Esophagus squamous epithelium (tissue), 5 donors: ENCODE measurements around the gene MYO1D. TPM values are rescaled to one million over a fixed set of nuclear protein-coding genes. Genes with fewer than 3 reads are reported as not detected.

Experiments
- DNase-seq: peaks from one replicate; lab custom pipeline; 2025; lab: John Stamatoyannopoulos, UW
- H3K27ac ChIP-seq, 4 donors: fragments of 200-600 bp; sonication (generic); one replicate each; pipeline ENCODE4 v1.5.1; 2016 to 2019; ENCODE audit warnings: mild to moderate bottlenecking in 1 of 4
- H3K27me3 ChIP-seq, 4 donors: fragments of 200-600 bp; sonication (generic); 1 replicate in 3 of 4; 2 replicates in 1 of 4; pipeline versions ENCODE4 v1.5.1 to v1.6.0; 2017 to 2021; ENCODE audit warnings: antibody characterized with exemption in 1 of 4
- H3K36me3 ChIP-seq, 3 donors: fragments of 200-600 bp; sonication (generic); one replicate each; pipeline ENCODE4 v1.5.1; 2016 to 2019
- H3K4me1 ChIP-seq, 3 donors: fragments of 200-600 bp; sonication (generic); one replicate each; pipeline ENCODE4 v1.5.1; 2017 to 2019
- H3K4me3 ChIP-seq, 4 donors: fragments of 200-600 bp; sonication (generic); 1 replicate in 3 of 4; 2 replicates in 1 of 4; pipeline ENCODE4 v1.5.1; 2016 to 2019; ENCODE audit warnings: mild to moderate bottlenecking in 2 of 4, moderate library complexity in 1 of 4
- H3K9me3 ChIP-seq, 3 donors: fragments of 200-600 bp; sonication (generic); one replicate each; pipeline ENCODE4 v1.5.1; 2016 to 2019
- CTCF ChIP-seq, 6 experiments: fragments of 450-650 bp in 4 of 6; fragments of 200-600 bp in 2 of 6; sonication (generic) in 2 of 6; IDR thresholded peaks; one replicate each; pipeline ENCODE4 v1.5.1; 2016 to 2019; ENCODE audit warnings: antibody characterized with exemption in 6 of 6, mild to moderate bottlenecking in 4 of 6, moderate library complexity in 4 of 6
- POLR2A ChIP-seq, 4 donors: fragments of 450-650 bp; IDR thresholded peaks; one replicate each; pipeline ENCODE4 v1.6.1; 2017; ENCODE audit warnings: antibody characterized with exemption in 4 of 4, mild to moderate bottlenecking in 4 of 4, moderate library complexity in 3 of 4
- WGBS, 2 donors: methylation state at CpG; one replicate each; pipeline ENCODE4 v1.1.5; 2018; 5-methylcytosine and 5-hydroxymethylcytosine counted together
- intact Hi-C: fragments of 100-400 bp; cut with DNase I; formaldehyde crosslinking; loops from one replicate; pipeline ENCODE4 v1.15.0; 2022
- total RNA-seq, 4 donors: library from RNA; depleted of rRNA; stranded (reverse); fragments of >200 nt; gene quantifications; one replicate each; pipeline ENCODE4 v1.1.0, GENCODE V29; 2016
- donor health status: DM: yes; HTN: yes; CAD: no.

MYO1D gene
- total RNA-seq, 4 donors from 2014 or later, result 58.8 to 86.8 (median 64.3) TPM

- no peak for DNase-seq
- Histone ChIP-seq H3K36me3 (peaks cover 0 to 61% (median 0%) of the 10 kb centered on the region in 3 donors), H3K9me3 (no peaks in the 10 kb centered on the region), H3K27me3 (no peaks in the 10 kb centered on the region), H3K4me1 (no peaks in the 10 kb centered on the region), H3K27ac (no peak overlapping the region), H3K4me3 (no peak overlapping the region)
- intact Hi-C loops, result no loop called here
- WGBS, 2 donors, result 93 to 100% methylated on average over 1 of the region's 1 CpG
- no peak for TF ChIP-seq POLR2A (IDR thresholded peaks at IDR 0.05)
- TF ChIP-seq CTCF (IDR thresholded peaks at IDR 0.05), result no peak
Observed at GRCh38 chr17:32733401-32733800, 143.5 kb downstream of the MYO1D start.

- Histone ChIP-seq H3K4me3 (no peak overlapping the region), H3K9me3 (no peaks in the 10 kb centered on the region), H3K36me3 (peaks cover 0 to 61% (median 0%) of the 10 kb centered on the region in 3 donors), H3K27ac (no peak overlapping the region), H3K4me1 (no peaks in the 10 kb centered on the region), H3K27me3 (no peaks in the 10 kb centered on the region)
- intact Hi-C loops, result no loop called here
- TF ChIP-seq CTCF (IDR thresholded peaks at IDR 0.05) (no peak), POLR2A (IDR thresholded peaks at IDR 0.05) (no peak)
- DNase-seq, result no peak
- 96% methylated on average over 5 of the region's 6 CpGs; no CpG with 5 or more reads in 1 of the 2 donors for WGBS, 2 donors
Observed at GRCh38 chr17:32732900-32733299, 144.0 kb downstream of the MYO1D start.

- H3K9me3 ChIP-seq, result no peaks in the 10 kb centered on the region
- no peak overlapping the region for H3K4me3 ChIP-seq
- no peak for DNase-seq
- H3K36me3 ChIP-seq, result peaks cover 0 to 55% (median 0%) of the 10 kb centered on the region in 3 donors
- no peaks in the 10 kb centered on the region for H3K27me3 ChIP-seq
- no peaks in the 10 kb centered on the region for H3K4me1 ChIP-seq
- no peak for TF ChIP-seq POLR2A (IDR thresholded peaks at IDR 0.05)
- TF ChIP-seq CTCF (IDR thresholded peaks at IDR 0.05), result no peak
- no peak overlapping the region for H3K27ac ChIP-seq
- no CpG with 5 or more reads among the region's 2 CpGs for WGBS, 2 donors
- intact Hi-C loops, result no loop called here
Observed at GRCh38 chr17:32732296-32732642, 144.7 kb downstream of the MYO1D start.

- intact Hi-C loops, result no loop called here
- no peak overlapping the region for H3K4me3 ChIP-seq
- no peaks in the 10 kb centered on the region for H3K9me3 ChIP-seq
- H3K27me3 ChIP-seq, result no peaks in the 10 kb centered on the region
- peaks cover 0 to 49% (median 0%) of the 10 kb centered on the region in 3 donors for H3K36me3 ChIP-seq
- no peak overlapping the region for H3K27ac ChIP-seq
- no peak for DNase-seq
- no peaks in the 10 kb centered on the region for H3K4me1 ChIP-seq
- 40 to 100% methylated on average over 1 of the region's 13 CpGs for WGBS, 2 donors
- TF ChIP-seq POLR2A (IDR thresholded peaks at IDR 0.05), result no peak
- TF ChIP-seq CTCF (IDR thresholded peaks at IDR 0.05), result no peak
Observed at GRCh38 chr17:32731556-32732295, 145.2 kb downstream of the MYO1D start.

GRCh38 chr17:32727681-32728080 is 149.2 kb downstream of the MYO1D start:
- DNase-seq, result no peak

More at GRCh38 chr17:32727681-32728080, 149.2 kb downstream of the MYO1D start:
- no peak for TF ChIP-seq POLR2A (IDR thresholded peaks at IDR 0.05)
- TF ChIP-seq CTCF (IDR thresholded peaks at IDR 0.05), result no peak
- Histone ChIP-seq H3K4me1 (no peaks in the 10 kb centered on the region), H3K9me3 (peaks cover 0 to 6% (median 3%) of the 10 kb centered on the region in 3 donors), H3K4me3 (no peak overlapping the region), H3K27ac (no peak overlapping the region), H3K27me3 (no peaks in the 10 kb centered on the region), H3K36me3 (peaks cover 0 to 37% (median 0%) of the 10 kb centered on the region in 3 donors)
- intact Hi-C loops, result no loop called here
